ENCODE results near the gene MARCHF10.

DNA sequence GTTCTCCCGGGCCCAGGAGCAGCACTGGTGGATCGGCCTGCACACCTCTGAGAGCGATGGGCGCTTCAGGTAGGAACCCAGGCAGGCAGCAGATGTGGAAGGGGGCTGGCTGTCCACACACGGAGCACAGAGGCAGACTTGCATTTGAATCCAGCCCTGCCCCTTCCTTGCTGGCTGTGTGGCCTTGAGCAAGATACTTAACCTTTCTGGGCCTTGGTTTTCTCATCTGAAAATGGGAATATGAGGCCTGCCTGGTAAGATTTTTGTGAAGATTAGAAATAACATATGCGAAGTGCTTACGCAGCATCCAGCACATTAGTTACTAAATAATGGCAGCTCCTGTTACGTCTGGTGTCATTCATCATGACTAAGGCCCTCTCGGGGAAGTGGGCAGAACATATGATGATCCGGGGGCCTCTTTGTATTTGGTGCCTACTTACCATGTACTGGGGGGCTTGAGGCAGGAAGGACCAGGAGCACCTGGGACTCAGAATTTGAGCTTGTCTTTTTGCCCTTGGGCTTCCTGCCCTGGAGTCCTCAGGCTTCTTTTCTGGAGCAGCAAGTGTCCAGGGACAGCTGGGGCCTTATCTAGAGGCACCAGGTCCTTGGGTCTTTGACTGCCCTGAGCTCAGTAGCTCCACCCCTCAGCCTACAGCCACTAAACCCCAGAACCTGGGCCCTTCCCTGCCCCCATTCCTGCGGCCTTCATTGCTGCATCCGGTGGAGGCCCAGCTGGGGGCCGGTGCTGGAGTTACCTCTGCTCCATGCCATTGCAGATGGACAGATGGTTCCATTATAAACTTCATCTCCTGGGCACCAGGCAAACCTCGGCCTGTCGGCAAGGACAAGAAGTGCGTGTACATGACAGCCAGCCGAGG, 126.8 kb downstream of the MARCHF10 start:
- TF ChIP-seq JUND (CRISPR knock-in tag; IDR thresholded peaks at IDR 0.05) (no peak), SIX1 (CRISPR knock-in tag; IDR thresholded peaks at IDR 0.05; ENCODE audit: borderline replicate concordance) (no peak), HDAC1 (CRISPR knock-in tag; IDR thresholded peaks at IDR 0.05) (no peak), ZNF570 (CRISPR knock-in tag; IDR thresholded peaks at IDR 0.05; ENCODE audit: borderline replicate concordance) (no peak), ZNF766 (CRISPR knock-in tag; IDR thresholded peaks at IDR 0.05; ENCODE audit: borderline replicate concordance) (no peak), TAF1 (CRISPR knock-in tag; IDR thresholded peaks at IDR 0.05) (no peak), NFATC3 (CRISPR knock-in tag; IDR thresholded peaks at IDR 0.05) (no peak), JUN (CRISPR knock-in tag; IDR thresholded peaks at IDR 0.05) (no peak), EZH2 (conservative IDR thresholded peaks at IDR 0.05; ENCODE audit: low read depth, low read length) (no peak), ARHGAP35 (CRISPR knock-in tag; IDR thresholded peaks at IDR 0.05; ENCODE audit: borderline replicate concordance) (no peak), CHD2 (IDR thresholded peaks at IDR 0.05; ENCODE audit: low read depth, low read length) (no peak), ZBTB7A (CRISPR knock-in tag; IDR thresholded peaks at IDR 0.05) (no peak)
- TF ChIP-seq, protein P1, sequence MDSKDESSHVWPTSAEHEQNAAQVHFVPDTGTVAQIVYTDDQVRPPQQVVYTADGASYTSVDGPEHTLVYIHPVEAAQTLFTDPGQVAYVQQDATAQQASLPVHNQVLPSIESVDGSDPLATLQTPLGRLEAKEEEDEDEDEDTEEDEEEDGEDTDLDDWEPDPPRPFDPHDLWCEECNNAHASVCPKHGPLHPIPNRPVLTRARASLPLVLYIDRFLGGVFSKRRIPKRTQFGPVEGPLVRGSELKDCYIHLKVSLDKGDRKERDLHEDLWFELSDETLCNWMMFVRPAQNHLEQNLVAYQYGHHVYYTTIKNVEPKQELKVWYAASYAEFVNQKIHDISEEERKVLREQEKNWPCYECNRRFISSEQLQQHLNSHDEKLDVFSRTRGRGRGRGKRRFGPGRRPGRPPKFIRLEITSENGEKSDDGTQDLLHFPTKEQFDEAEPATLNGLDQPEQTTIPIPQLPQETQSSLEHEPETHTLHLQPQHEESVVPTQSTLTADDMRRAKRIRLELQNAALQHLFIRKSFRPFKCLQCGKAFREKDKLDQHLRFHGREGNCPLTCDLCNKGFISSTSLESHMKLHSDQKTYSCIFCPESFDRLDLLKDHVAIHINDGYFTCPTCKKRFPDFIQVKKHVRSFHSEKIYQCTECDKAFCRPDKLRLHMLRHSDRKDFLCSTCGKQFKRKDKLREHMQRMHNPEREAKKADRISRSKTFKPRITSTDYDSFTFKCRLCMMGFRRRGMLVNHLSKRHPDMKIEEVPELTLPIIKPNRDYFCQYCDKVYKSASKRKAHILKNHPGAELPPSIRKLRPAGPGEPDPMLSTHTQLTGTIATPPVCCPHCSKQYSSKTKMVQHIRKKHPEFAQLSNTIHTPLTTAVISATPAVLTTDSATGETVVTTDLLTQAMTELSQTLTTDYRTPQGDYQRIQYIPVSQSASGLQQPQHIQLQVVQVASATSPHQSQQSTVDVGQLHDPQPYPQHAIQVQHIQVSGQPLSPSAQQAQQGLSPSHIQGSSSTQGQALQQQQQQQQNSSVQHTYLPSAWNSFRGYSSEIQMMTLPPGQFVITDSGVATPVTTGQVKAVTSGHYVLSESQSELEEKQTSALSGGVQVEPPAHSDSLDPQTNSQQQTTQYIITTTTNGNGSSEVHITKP (CRISPR knock-in tag; IDR thresholded peaks at IDR 0.05; ENCODE audit: low read depth): no peak
- TF ChIP-seq, protein P2, sequence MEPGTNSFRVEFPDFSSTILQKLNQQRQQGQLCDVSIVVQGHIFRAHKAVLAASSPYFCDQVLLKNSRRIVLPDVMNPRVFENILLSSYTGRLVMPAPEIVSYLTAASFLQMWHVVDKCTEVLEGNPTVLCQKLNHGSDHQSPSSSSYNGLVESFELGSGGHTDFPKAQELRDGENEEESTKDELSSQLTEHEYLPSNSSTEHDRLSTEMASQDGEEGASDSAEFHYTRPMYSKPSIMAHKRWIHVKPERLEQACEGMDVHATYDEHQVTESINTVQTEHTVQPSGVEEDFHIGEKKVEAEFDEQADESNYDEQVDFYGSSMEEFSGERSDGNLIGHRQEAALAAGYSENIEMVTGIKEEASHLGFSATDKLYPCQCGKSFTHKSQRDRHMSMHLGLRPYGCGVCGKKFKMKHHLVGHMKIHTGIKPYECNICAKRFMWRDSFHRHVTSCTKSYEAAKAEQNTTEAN (CRISPR knock-in tag; conservative IDR thresholded peaks at IDR 0.05): no peak
